ENCODE results near the gene GLB1L.

DNA sequence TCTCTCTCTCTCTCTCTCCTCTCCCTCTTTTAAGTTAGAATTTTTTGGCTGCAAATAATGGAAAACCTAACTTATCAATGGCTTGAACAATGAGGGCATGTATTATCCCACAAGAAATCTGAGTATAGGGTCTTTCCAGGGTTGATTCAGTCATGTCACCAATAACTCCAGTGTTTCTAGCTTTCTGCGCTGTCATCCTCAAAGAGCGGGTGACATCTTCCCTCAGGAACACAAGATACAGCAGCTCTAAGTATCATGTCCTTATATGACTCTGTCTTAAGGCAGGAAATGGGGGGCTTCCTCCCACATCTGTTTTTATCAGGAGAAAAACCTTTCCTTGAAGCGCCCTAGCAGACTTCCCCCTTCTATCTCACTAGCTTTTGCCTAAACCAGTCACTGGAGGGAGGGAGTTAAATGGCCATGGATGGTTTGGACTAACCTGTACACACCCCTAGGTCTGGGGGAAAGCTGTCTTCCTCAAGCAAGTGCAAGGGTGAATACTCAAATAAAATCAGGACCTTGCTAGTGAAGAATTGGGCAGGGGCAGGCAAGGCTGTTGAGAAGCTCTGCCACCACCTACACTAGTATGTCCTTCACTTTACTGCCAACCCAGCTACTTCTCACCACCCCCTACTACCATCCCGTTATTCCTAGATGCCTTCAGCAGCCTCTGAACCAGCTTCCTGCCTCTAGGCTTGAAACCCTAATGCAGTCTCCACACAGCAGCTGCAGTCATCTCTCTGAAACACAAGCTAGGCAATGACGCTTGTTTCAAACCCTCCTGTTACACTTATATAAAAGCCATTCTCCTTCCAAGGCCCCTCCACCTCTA, 16.0 kb upstream of the GLB1L start:
- TF ChIP-seq, protein P1, sequence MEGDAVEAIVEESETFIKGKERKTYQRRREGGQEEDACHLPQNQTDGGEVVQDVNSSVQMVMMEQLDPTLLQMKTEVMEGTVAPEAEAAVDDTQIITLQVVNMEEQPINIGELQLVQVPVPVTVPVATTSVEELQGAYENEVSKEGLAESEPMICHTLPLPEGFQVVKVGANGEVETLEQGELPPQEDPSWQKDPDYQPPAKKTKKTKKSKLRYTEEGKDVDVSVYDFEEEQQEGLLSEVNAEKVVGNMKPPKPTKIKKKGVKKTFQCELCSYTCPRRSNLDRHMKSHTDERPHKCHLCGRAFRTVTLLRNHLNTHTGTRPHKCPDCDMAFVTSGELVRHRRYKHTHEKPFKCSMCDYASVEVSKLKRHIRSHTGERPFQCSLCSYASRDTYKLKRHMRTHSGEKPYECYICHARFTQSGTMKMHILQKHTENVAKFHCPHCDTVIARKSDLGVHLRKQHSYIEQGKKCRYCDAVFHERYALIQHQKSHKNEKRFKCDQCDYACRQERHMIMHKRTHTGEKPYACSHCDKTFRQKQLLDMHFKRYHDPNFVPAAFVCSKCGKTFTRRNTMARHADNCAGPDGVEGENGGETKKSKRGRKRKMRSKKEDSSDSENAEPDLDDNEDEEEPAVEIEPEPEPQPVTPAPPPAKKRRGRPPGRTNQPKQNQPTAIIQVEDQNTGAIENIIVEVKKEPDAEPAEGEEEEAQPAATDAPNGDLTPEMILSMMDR (conservative IDR thresholded peaks at IDR 0.05; ENCODE audit: low read depth, low read length) = no peak
- TF ChIP-seq EZH2 (IDR thresholded peaks at IDR 0.05; ENCODE audit: borderline replicate concordance, low read depth, low read length, poor library complexity, severe bottlenecking) = no peak
